H1 (cell line): ENCODE measurements around the gene CTSC. TPM values are rescaled to one million over a fixed set of nuclear protein-coding genes. Genes with fewer than 3 reads are reported as not detected.

Experiments used
- CTCF ChIA-PET: fragments of 300-600 bp; sonication (Branson Sonifier 250); formaldehyde crosslinking; loops from one replicate; lab custom pipeline; 2021; ENCODE audit not compliant: partially characterized antibody; lab: Charles Lee
- POLR2A ChIA-PET: fragments of 300-600 bp; sonication (Branson Sonifier 250); formaldehyde crosslinking; loops from one replicate; lab custom pipeline; 2021; ENCODE audit warnings: inconsistent platforms; ENCODE audit not compliant: partially characterized antibody; lab: Charles Lee
- DNase-seq, 2 experiments: peaks; one replicate each; pipeline versions ENCODE4 v3.0.0 to v3.0.0-alpha.2; 2010 to 2022; ENCODE audit warnings: low spot score in 2 of 2, low read depth in 1 of 2, mixed read lengths in 1 of 2
- FAIRE-seq: peaks from 2 replicates; lab custom pipeline; 2011; peaks lifted over from hg19 to GRCh38; lab: Jason Lieb, UNC
- H2AFZ ChIP-seq: 2 replicates; pipeline ENCODE4 v1.8.1; 2012; ENCODE audit warnings: low read length, inconsistent platforms
- H2AK5ac ChIP-seq: 2 replicates; pipeline ENCODE4 v1.6.1; 2013; ENCODE audit warnings: low read depth, low read length
- H2BK120ac ChIP-seq: replicated peaks from 2 replicates; pipeline ENCODE3; 2013; ENCODE audit warnings: low read depth, low read length, inconsistent platforms
- H2BK12ac ChIP-seq: 2 replicates; pipeline ENCODE4 v1.6.1; 2013; ENCODE audit warnings: low read depth, low read length
- H2BK15ac ChIP-seq: 2 replicates; pipeline ENCODE4 v1.6.1; 2013; ENCODE audit warnings: low read length
- H2BK20ac ChIP-seq: 2 replicates; pipeline ENCODE4 v1.6.1; 2013; ENCODE audit warnings: low read length
- H2BK5ac ChIP-seq: 2 replicates; pipeline ENCODE4 v1.6.1; 2013; ENCODE audit warnings: low read depth, low read length
- H3K14ac ChIP-seq: 2 replicates; pipeline ENCODE4 v1.6.1; 2013; ENCODE audit warnings: inconsistent platforms; ENCODE audit not compliant: insufficient read length
- H3K18ac ChIP-seq: 2 replicates; pipeline ENCODE4 v1.6.1; 2013; ENCODE audit warnings: low read length; ENCODE audit errors: extremely low read depth
- H3K23ac ChIP-seq: 2 replicates; pipeline ENCODE4 v1.6.1; 2013; ENCODE audit warnings: inconsistent platforms; ENCODE audit not compliant: insufficient read length
- H3K23me2 ChIP-seq: 2 replicates; pipeline ENCODE4 v1.6.1; 2013; ENCODE audit warnings: low read depth, low read length
- H3K27ac ChIP-seq: 2 replicates; pipeline ENCODE4 v1.6.1; 2011; ENCODE audit warnings: low read depth, low read length, inconsistent platforms
- H3K27me3 ChIP-seq, 4 experiments: replicated peaks in 1 of 4; 1 replicate in 1 of 4; 2 replicates in 3 of 4; pipeline versions ENCODE4 v1.6.1 to v1.8.1; 2011 to 2013; ENCODE audit warnings: low read length in 3 of 4, mild to moderate bottlenecking in 3 of 4, inconsistent platforms in 2 of 4, mixed read lengths in 2 of 4, moderate library complexity in 1 of 4; ENCODE audit not compliant: control insufficient read depth in 3 of 4, insufficient read depth in 3 of 4; ENCODE audit errors: extremely low read depth in 1 of 4
- H3K36me3 ChIP-seq, 4 experiments: 2 replicates each; pipeline versions ENCODE4 v1.6.1 to v1.8.1; 2011 to 2013; ENCODE audit warnings: mild to moderate bottlenecking in 4 of 4, low read length in 3 of 4, moderate library complexity in 2 of 4, control low read depth in 1 of 4, inconsistent platforms in 1 of 4; ENCODE audit not compliant: insufficient read depth in 4 of 4, control insufficient read depth in 2 of 4
- H3K4ac ChIP-seq: replicated peaks from 2 replicates; pipeline ENCODE3; 2013; ENCODE audit warnings: low read length, low read depth, mixed read lengths, inconsistent platforms; ENCODE audit not compliant: insufficient read length
- H3K4me1 ChIP-seq, 4 experiments: replicated peaks in 1 of 4; 1 replicate in 1 of 4; 2 replicates in 3 of 4; pipeline versions ENCODE4 v1.6.1 to v1.8.1; 2011 to 2013; ENCODE audit warnings: low read length in 3 of 4, inconsistent platforms in 2 of 4, mixed read lengths in 1 of 4; ENCODE audit not compliant: insufficient read depth in 4 of 4, control insufficient read depth in 3 of 4
- H3K4me2 ChIP-seq, 2 experiments: 2 replicates each; pipeline versions ENCODE4 v1.6.1 to v1.8.1; 2011 to 2013; ENCODE audit warnings: low read depth in 2 of 2, low read length in 2 of 2, control low read depth in 1 of 2, inconsistent platforms in 1 of 2, mild to moderate bottlenecking in 1 of 2; ENCODE audit not compliant: insufficient read depth in 1 of 2
- H3K4me3 ChIP-seq, 4 experiments: fragments of 200-600, 300-600 bp in 1 of 4; sonication (generic), shearing (Covaris generic), sonication (Bioruptor Twin) in 1 of 4; 2 replicates each; pipeline versions ENCODE4 v1.5.1 to v1.8.1; 2011 to 2016; ENCODE audit warnings: low read length in 4 of 4, low read depth in 3 of 4, control low read depth in 2 of 4, inconsistent platforms in 2 of 4, mild to moderate bottlenecking in 2 of 4, mixed read lengths in 1 of 4, moderate library complexity in 1 of 4; ENCODE audit not compliant: insufficient read depth in 2 of 4; ENCODE audit errors: extremely low read depth in 1 of 4
- H3K56ac ChIP-seq: replicated peaks from 2 replicates; pipeline ENCODE3; 2013; ENCODE audit warnings: low read depth, mild to moderate bottlenecking, mixed read lengths, low read length, inconsistent platforms; ENCODE audit not compliant: insufficient read length
- H3K79me1 ChIP-seq: 2 replicates; pipeline ENCODE4 v1.6.1; 2013; ENCODE audit warnings: low read depth, low read length, control low read depth
- H3K79me2 ChIP-seq, 2 experiments: 2 replicates each; pipeline versions ENCODE4 v1.6.1 to v1.8.1; 2012 to 2013; ENCODE audit warnings: low read length in 2 of 2, mild to moderate bottlenecking in 2 of 2, inconsistent platforms in 1 of 2; ENCODE audit not compliant: insufficient read depth in 2 of 2, control insufficient read depth in 1 of 2
- H3K9ac ChIP-seq, 4 experiments: replicated peaks in 1 of 4; 1 replicate in 1 of 4; 2 replicates in 3 of 4; pipeline versions ENCODE4 v1.6.1 to v1.8.1; 2011 to 2013; ENCODE audit warnings: low read depth in 3 of 4, low read length in 3 of 4, control low read depth in 2 of 4, mild to moderate bottlenecking in 2 of 4, moderate library complexity in 2 of 4, inconsistent platforms in 1 of 4; ENCODE audit errors: extremely low read depth in 1 of 4
- H3K9me3 ChIP-seq, 2 experiments: 2 replicates each; pipeline versions ENCODE4 v1.6.1 to v1.8.1; 2012 to 2013; ENCODE audit warnings: mild to moderate bottlenecking in 2 of 2, moderate library complexity in 2 of 2, control low read depth in 1 of 2, inconsistent platforms in 1 of 2, low read depth in 1 of 2, low read length in 1 of 2, mixed read lengths in 1 of 2; ENCODE audit not compliant: insufficient read depth in 2 of 2
- H4K20me1 ChIP-seq, 2 experiments: replicated peaks in 1 of 2; 2 replicates each; pipeline versions ENCODE3 to v1.8.1; 2011 to 2013; ENCODE audit warnings: inconsistent platforms in 2 of 2, low read length in 2 of 2, mild to moderate bottlenecking in 1 of 2; ENCODE audit not compliant: insufficient read depth in 2 of 2, control insufficient read depth in 1 of 2
- H4K5ac ChIP-seq: 2 replicates; pipeline ENCODE4 v1.6.1; 2013; ENCODE audit warnings: low read length, low read depth, mixed read lengths, inconsistent platforms; ENCODE audit not compliant: insufficient read length
- H4K8ac ChIP-seq: 2 replicates; pipeline ENCODE4 v1.8.0; 2013; ENCODE audit warnings: mild to moderate bottlenecking, moderate library complexity, low read length, inconsistent platforms; ENCODE audit not compliant: insufficient read depth; ENCODE audit errors: extremely low read depth
- H4K91ac ChIP-seq: replicated peaks from 2 replicates; pipeline ENCODE3; 2013; ENCODE audit warnings: low read length, mixed read lengths, inconsistent platforms; ENCODE audit not compliant: insufficient read length
- ATF2 ChIP-seq: IDR thresholded peaks from 2 replicates; pipeline ENCODE4 v1.6.1; 2012; ENCODE audit warnings: low read length, inconsistent platforms
- EGR1 ChIP-seq: IDR thresholded peaks from 2 replicates; pipeline ENCODE4 v1.6.1; 2011; ENCODE audit warnings: low read depth, low read length, borderline replicate concordance
- EZH2 ChIP-seq: fragments of 200-600 bp; sonication (generic); IDR thresholded peaks from 2 replicates; pipeline ENCODE4 v1.7.1; 2012; ENCODE audit warnings: low read depth, mild to moderate bottlenecking, moderate library complexity, low read length, inconsistent platforms; ENCODE audit not compliant: severe bottlenecking
- JUN ChIP-seq: IDR thresholded peaks from 2 replicates; pipeline ENCODE4 v1.6.1; 2011; ENCODE audit warnings: low read depth, mild to moderate bottlenecking, improper control_type of control experiment, low read length
- MAFK ChIP-seq: IDR thresholded peaks from 2 replicates; pipeline ENCODE4 v1.6.1; 2012; ENCODE audit warnings: low read depth, mild to moderate bottlenecking, improper control_type of control experiment, low read length
- POU5F1 ChIP-seq: IDR thresholded peaks from 2 replicates; pipeline ENCODE4 v1.6.1; 2011; ENCODE audit warnings: low read depth, mild to moderate bottlenecking, low read length, moderate library complexity
- SIX5 ChIP-seq: IDR thresholded peaks from 2 replicates; pipeline ENCODE4 v1.6.1; 2011; ENCODE audit warnings: mild to moderate bottlenecking, low read depth, low read length
- SP4 ChIP-seq: IDR thresholded peaks from 2 replicates; pipeline ENCODE4 v1.6.1; 2012; ENCODE audit warnings: low read length, inconsistent platforms
- SRF ChIP-seq: IDR thresholded peaks from 2 replicates; pipeline ENCODE4 v1.6.1; 2011; ENCODE audit warnings: mild to moderate bottlenecking, low read depth, low read length, moderate library complexity
- TAF7 ChIP-seq: optimal IDR thresholded peaks from 2 replicates; pipeline ENCODE3; 2011; ENCODE audit warnings: low read depth, mild to moderate bottlenecking, inconsistent platforms, low read length, moderate library complexity, borderline replicate concordance
- TEAD4 ChIP-seq: IDR thresholded peaks from 2 replicates; pipeline ENCODE4 v1.6.1; 2012; ENCODE audit warnings: low read depth, low read length, inconsistent platforms, mixed read lengths
- USF2 ChIP-seq: IDR thresholded peaks from 2 replicates; pipeline ENCODE4 v1.6.1; 2011; ENCODE audit warnings: low read length, improper control_type of control experiment
- WGBS, 2 experiments: shearing (Covaris generic) in 1 of 2; methylation state at CpG; one replicate each; pipeline versions ENCODE4 v1.1.6 to v1.1.7; 2013 to 2015; ENCODE audit warnings: low lambda C conversion rate in 2 of 2, mixed read lengths in 2 of 2, inconsistent platforms in 1 of 2, low coverage in 1 of 2, missing lambda C conversion rate in 1 of 2; ENCODE audit not compliant: insufficient replicate concordance in 2 of 2, insufficient coverage in 1 of 2, insufficient read length in 1 of 2; ENCODE audit errors: extremely low coverage in 1 of 2, missing lambda C conversion rate in 1 of 2; 5-methylcytosine and 5-hydroxymethylcytosine counted together
- polyA plus RNA-seq, 7 experiments: library from polyadenylated mRNA; depleted of rRNA in 3 of 7; stranded (reverse) in 5 of 7; unstranded in 2 of 7; fragments of >200 nt in 5 of 7; fragments of 200-250 nt in 2 of 7; gene quantifications; 1 replicate in 5 of 7; 2 replicates in 1 of 7; 4 replicates in 1 of 7; pipeline versions ENCODE4 v1.2.1 to v1.2.3, GENCODE V29; 2011 to 2013; ENCODE audit warnings: missing spikeins in 2 of 7, mixed read lengths in 2 of 7
- total RNA-seq: library from RNA; stranded (reverse); fragmentation: NEBNext Ultra II Directional; extraction: Animal tissue kit (Norgen Biotek cat#: 25700); gene quantifications from 2 replicates; pipeline ENCODE4 v1.2.1, GENCODE V29; 2021

Gene CTSC
- total and polyA plus RNA-seq, 2 of the 8 experiments (the other 6 are each of a cell fraction or from before 2014, with no cell fraction given), result 347 to 369 TPM

- H3K79me1 ChIP-seq, result 0 out of 2 replicates have a peak, but pooled peaks cover 3% of the 10 kb centered on the region
- H4K20me1 ChIP-seq, result peaks cover 0 to 3% of the 10 kb centered on the region in 2 experiments
- H4K5ac ChIP-seq, result no peak overlapping the region
- H3K27ac ChIP-seq, result no peak overlapping the region
- H2BK15ac ChIP-seq, result no peak overlapping the region
- no peak overlapping the region for H2AFZ ChIP-seq
- H3K4me3 ChIP-seq, result no peak overlapping the region
- peaks cover 0 to 80% of the 10 kb centered on the region in 2 experiments; a peak in 3 of 4 replicates for H3K79me2 ChIP-seq
- no peak overlapping the region for H3K18ac ChIP-seq
- H3K4ac ChIP-seq, result no peak overlapping the region
- CTCF ChIA-PET, result interaction anchor here (1.0 kb wide), 1 partner anchor 12 kb away, joined by 3 read pairs; no protein-coding TSS in a partner anchor
- H3K4me1 ChIP-seq, result peaks cover 0 to 17% (median 5%) of the 10 kb centered on the region in 4 experiments; a peak in 5 of 7 replicates
- H4K8ac ChIP-seq, result no peak overlapping the region
- POLR2A ChIA-PET, result interaction anchor here (0.8 kb wide), 2 partner anchors 10 to 14 kb away, joined by 3 to 4 read pairs; no protein-coding TSS in a partner anchor
- H2BK120ac ChIP-seq, result no peak overlapping the region
- no peak overlapping the region for H3K23ac ChIP-seq
- H3K9me3 ChIP-seq, result no peaks in the 10 kb centered on the region
- H2AK5ac ChIP-seq, result no peak overlapping the region
- no peak overlapping the region for H3K9ac ChIP-seq
- H3K14ac ChIP-seq, result no peak overlapping the region
- DNase-seq (no peak), FAIRE-seq (no peak)
- 94% methylated on average over 2 of the region's 2 CpGs; no CpG with 5 or more reads in 1 of the 2 experiments for WGBS, 2 experiments
- no peak overlapping the region for H3K56ac ChIP-seq
- no peaks in the 10 kb centered on the region for H3K23me2 ChIP-seq
- no peak overlapping the region for H2BK20ac ChIP-seq
- peaks cover 4 to 54% (median 17%) of the 10 kb centered on the region in 4 experiments; a peak in 7 of 8 replicates for H3K36me3 ChIP-seq
- no peak overlapping the region for H4K91ac ChIP-seq
- no peaks in the 10 kb centered on the region for H3K27me3 ChIP-seq
- H2BK5ac ChIP-seq, result no peak overlapping the region
- no peak overlapping the region for H3K4me2 ChIP-seq
- H2BK12ac ChIP-seq, result no peak overlapping the region
- TF ChIP-seq SIX5 (no peak), MAFK (no peak), EGR1 (no peak), TAF7 (no peak), JUN (no peak), POU5F1 (no peak), EZH2 (no peak), ATF2 (no peak), SRF (no peak), USF2 (no peak), TEAD4 (no peak), SP4 (no peak)
Observed at GRCh38 chr11:88315015-88315414, 22.5 kb downstream of the CTSC start.
